Fibroblast of the conjunctiva (primary cell): ENCODE results near the gene MAPKAP1.

Experiments used
- DNase-seq: peaks from one replicate; pipeline ENCODE4 v3.0.0-alpha.2; 2010; ENCODE audit warnings: low read depth

MAPKAP1 gene

GRCh38 chr9:125430161-125431011 is 276.6 kb downstream of the MAPKAP1 start:
- no peak for DNase-seq

- no peak for DNase-seq
These were observed 277.4 kb downstream of the MAPKAP1 start for GRCh38 chr9:125429476-125430160.

DNA sequence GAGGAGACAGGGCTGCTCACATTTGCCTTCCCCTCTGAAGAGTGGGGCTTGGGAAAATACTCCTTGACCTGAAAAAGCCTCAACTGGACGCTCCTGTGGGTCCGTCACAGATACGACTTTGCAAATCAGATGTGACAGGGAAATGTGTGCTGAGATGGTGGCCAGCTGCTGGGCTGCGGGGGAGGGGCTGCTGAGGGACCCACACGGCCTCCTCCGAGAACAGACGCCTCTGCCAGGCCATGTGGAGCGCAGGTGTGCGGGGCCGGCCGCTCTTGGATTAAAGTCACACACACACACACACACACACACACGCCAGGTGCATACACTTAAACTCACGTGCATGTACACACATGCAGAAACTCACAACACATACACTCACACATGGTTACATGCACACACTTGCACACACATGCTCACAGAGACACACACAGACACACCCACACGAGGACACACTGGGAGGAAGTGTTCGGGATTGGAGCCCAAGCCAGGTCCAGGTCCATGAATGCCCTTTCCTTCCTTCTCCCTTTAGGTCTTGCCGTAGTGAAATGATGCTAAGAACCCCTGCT is 278.0 kb downstream of the MAPKAP1 start:
- DNase-seq = no peak

DNA sequence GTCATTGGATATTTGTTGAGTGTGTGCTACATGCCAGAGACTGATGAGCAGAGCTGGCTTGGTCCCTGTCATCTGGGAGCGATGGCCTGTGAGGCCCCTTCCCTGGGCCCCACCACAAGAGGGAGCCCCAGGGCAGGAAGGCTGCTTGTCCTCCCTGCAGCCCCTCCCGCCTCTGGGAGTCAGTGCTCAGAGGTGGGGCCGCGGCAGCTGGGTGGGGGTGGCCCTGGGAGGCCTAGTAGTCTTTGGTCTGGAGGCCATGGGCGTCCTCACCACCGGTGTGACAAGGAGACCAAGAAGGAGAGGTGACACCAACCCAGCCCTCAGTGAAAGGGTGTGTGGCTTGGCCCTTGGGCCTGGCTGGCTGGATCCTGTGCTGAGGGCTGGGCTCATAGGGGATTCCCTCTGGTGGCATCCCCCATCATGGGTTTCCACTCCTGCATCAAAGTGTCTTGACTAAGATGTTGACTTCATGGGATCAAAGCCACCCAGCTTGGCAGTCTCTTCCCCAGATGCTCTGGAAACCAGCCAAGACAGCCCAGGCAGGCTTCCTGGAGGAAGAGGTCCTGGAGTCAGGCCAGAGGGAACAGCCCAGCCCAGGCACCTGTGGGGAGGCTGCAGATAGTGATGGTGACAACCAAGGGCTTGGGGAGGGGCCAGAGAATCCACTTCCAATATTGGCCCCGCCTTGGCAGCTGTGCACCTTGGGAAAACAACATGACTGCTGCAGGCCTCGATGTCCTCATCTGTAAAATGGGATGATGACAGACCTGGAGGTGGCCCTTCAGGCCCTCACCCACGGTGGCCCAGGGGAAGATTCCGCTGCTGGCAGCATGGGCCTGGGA is 278.7 kb downstream of the MAPKAP1 start:
- no peak for DNase-seq

DNA sequence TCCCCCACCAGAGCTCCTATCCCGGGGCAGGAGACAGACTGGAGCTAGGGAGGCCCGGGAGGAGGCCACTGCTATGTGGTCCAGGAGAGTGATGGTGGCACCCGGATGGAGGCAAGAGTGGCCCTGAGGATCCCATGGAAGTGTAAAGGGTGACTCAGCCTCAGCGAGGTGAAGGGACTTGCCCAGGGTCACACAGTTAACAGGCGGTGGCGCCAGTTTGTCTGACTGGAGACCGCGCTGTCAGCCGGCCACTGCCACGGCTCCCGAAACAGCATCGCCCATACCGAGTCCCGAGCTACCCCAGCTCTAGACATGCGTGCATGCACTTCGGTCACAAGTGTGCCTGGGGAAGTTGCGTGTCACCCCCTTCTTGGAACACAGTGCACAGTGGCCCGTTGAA is 279.5 kb downstream of the MAPKAP1 start:
- DNase-seq = no peak

- DNase-seq = no peak
These were observed 280.1 kb downstream of the MAPKAP1 start for GRCh38 chr9:125426926-125427325.

DNA sequence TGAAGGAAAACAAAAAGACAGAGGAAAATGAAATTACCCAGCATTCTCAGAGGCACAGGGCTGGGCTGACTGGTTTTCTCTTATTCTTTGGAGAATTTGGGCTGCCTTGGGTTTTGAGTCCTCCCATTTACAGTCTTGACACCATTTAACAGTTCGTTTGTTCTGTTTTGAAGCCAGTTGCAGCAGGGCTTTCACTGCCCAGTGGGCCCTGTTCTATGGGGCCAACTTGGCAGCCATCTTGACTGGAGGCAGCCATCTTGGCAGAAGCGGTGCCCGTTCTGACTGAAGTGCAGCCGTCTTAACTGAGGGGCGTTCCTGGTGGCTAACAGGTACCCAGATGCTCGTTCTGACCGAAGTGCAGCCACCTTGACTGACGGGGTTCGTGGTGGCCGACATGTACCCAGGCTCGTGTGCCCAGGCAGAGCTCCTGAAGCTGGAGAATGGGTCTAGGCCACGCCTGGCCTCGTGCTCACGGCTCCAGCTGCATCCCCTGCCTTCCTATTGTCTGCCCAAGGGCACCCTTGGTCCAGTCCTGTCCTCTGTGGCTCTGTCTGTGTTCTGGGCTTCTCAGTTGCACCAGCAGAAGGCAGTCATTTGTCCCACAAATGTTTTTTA is 281.0 kb downstream of the MAPKAP1 start:
- no peak for DNase-seq

GRCh38 chr9:125425170-125425897 is 281.7 kb downstream of the MAPKAP1 start:
- no peak for DNase-seq

DNA sequence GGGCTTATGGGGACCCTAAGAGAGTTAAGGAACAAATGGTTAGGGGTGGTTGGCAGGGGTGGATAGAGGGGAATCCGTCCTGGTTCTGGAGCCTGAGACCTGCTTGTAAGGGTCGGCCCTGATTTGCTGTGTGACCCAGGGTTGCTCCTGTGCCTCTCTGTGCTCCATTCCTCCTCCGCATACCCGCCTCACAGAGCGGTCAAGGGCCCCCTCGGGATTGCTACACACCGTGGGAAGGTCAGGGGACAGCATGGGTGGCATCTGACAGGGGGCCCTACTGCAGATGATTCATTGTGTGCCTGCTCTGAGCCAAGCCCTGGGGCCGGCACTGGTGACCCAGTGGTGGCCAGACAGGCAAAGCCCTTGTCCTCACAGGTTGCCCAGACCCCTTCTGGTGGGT is 283.0 kb downstream of the MAPKAP1 start:
- DNase-seq = no peak

DNA sequence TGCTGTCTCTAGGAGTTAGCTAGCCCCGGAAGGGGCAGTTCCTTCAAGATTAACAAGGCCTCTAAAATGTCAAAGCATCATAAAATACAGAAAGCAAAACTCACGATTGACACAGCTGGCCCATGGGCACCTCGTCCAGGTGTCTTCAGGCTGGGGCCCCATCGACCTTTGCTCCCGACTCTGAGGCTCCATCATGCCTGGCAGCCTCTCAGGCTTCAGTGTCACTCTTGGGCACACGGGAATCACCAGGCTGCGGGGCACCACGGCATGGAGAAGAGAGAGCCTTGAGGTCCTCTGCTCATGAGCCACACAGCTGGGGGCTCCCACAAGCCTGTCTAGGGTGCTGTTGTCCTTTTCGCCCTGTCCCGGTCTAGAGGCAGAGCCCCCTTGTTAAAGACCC is 284.2 kb downstream of the MAPKAP1 start:
- no peak for DNase-seq

DNA sequence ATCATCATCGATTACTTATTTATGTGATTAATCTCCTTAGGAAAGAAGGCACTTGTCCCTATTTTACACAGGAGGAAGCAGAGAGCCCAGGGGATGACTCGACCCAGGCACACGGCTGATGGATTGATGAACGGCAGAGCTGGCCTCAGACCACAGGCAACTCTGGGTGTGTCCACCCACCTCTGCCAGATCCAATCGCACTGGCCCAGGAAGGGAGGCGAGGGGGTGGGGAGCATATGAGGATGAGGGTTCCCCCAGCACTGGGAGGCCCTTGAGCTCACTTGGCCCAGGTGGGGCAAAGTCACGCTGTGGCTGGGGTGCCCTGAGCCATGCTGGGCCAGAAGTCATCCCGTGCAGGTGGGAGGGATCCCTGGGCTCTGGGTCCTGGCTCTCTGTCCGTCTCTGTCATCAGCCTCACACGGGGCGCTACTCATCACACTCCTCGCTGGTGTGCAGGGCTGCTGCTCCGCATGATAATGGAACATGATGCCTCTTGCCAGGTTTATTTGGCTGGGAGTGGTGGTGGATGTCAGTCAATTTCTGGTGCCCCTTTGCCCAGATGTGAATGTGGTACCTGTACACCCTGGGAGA is 285.3 kb downstream of the MAPKAP1 start:
- DNase-seq = no peak

DNA sequence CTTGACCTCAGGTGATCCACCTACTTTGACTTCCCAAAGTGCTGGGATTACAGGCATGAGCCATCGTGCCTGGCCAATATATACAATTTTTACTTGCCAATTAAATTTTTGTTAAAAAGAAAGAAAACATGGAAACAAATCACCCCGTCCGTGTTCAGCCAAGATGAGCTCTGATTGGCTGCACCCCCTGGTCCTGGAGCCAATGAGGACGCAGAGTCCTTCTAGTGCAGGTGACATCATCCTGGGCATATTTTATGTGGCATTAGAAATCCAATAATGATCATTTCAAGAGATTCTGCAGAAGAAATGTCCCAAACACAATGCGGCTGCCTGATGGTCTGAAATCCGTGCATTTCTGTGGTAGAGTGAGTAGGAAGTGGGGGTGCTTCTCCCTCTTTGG is 285.8 kb downstream of the MAPKAP1 start:
- no peak for DNase-seq

- DNase-seq = no peak
These were observed 288.6 kb downstream of the MAPKAP1 start for GRCh38 chr9:125418404-125418803.

DNA sequence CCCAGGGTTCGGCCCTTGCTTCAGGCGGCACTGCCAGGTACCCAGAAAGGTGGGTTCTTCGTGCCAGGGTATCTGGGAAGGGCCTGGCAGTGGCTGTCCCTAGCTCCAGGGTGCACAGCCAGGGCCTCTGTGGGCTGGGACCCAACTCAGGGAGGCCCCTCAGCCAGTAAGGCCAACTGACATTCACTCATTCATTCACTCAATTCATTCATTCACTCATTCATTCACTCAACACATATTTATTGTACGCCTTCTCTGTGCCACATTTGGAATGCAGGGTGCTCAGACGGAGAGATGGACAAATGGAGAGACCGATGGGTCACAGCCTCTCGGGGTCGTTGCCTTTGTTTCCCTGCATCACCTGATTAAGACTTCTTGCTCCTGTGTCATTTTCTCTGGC is 290.5 kb downstream of the MAPKAP1 start:
- DNase-seq = no peak

- no peak for DNase-seq
These were observed 291.2 kb downstream of the MAPKAP1 start for GRCh38 chr9:125415583-125416460.

GRCh38 chr9:125413579-125413978 is 293.4 kb downstream of the MAPKAP1 start:
- no peak for DNase-seq

GRCh38 chr9:125412166-125412565 is 294.8 kb downstream of the MAPKAP1 start:
- DNase-seq = no peak

- no peak for DNase-seq
These were observed 295.7 kb downstream of the MAPKAP1 start for GRCh38 chr9:125411171-125411756.

DNA sequence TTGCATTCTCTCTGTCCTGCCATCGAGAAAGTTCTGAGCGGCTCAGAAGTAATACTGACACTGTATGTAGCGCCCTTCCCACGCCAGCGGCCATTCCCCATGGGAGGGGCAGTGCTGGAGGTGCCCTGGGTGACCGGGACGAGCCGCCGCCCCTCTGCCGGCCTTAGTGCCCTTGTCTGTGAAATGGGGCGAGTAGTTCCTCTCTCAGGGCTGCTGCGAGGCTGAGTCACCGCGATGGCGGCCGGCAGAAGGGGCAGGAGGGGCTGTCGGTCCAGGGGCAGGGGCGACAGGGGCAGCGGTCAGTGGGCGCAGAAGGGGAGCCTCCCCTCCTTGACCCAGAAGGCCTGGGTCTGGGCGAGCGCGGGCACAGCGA is 296.5 kb downstream of the MAPKAP1 start:
- DNase-seq = no peak
